ENCODE measurements around the gene ITPKC. TPM values are rescaled to one million over a fixed set of nuclear protein-coding genes. Genes with fewer than 3 reads are reported as not detected.

ITPKC gene
- total RNA-seq, 1 experiment from 2014 or later = 11.4 TPM

GRCh38 chr19:40717880-40718773 lies 1.2 kb downstream of the ITPKC start:
- no peaks in the 10 kb centered on the region for H3K27me3 ChIP-seq (ENCODE audit: insufficient read depth, low read length)
- H3K4me3 ChIP-seq (replicated peaks in 1 of 2; ENCODE audit: low read depth in 1 of 2, low read length in 2 of 2) = peak overlapping the region; percentile 63 to 84
- CTCF ChIA-PET = no interaction called here
- peaks cover 0 to 5% of the 10 kb centered on the region in 2 experiments; a peak in 2 of 4 replicates for H3K36me3 ChIP-seq (ENCODE audit: control insufficient read depth in 1 of 2, insufficient read depth in 2 of 2, low read length in 2 of 2)
- POLR2A ChIA-PET = interaction anchor here (0.7 to 1.9 kb wide), 2 partner anchors 32 kb away, joined by 3 to 11 read pairs; partner anchors contain the start of genes ACTMAP and SNRPA
- H3K79me2 ChIP-seq (ENCODE audit: insufficient read depth, low read length) = peaks cover 59% of the 10 kb centered on the region
- DNase-seq (ENCODE audit: low read depth, low spot score) = no peak
- intact Hi-C loops (cut with micrococcal nuclease) = loop anchor here (2.0 to 5.0 kb wide), 3 partner anchors 33 to 79 kb away; partner anchors contain the start of genes ACTMAP, EGLN2 and SNRPA
- no peaks in the 10 kb centered on the region for H4K20me1 ChIP-seq (ENCODE audit: insufficient read depth)
- peak overlapping the region; percentile 95 for H3K9ac ChIP-seq (ENCODE audit: low read length)
- no peaks in the 10 kb centered on the region for H3K9me2 ChIP-seq (ENCODE audit: insufficient read depth)
- TF ChIP-seq EGR1 (IDR thresholded peaks at IDR 0.05; ENCODE audit: low read depth) (peak; percentile 65), ATF3 (IDR thresholded peaks at IDR 0.05) (no peak), EZH2 (IDR thresholded peaks at IDR 0.05) (no peak)
- RAD21 ChIA-PET (ENCODE audit: low non-redundant PET in 1 of 2, low total read pairs in 2 of 2, uncharacterized antibody in 2 of 2, unreplicated experiment in 2 of 2) = no interaction called here
- no peaks in the 10 kb centered on the region for H3K9me3 ChIP-seq (ENCODE audit: control insufficient read depth in 1 of 2, insufficient read depth in 1 of 2, low read depth in 1 of 2, low read length in 2 of 2)
- ATAC-seq = no peak
- BruUV-seq (replicated peaks) = TSS peak; percentile 47
- peaks cover 13 to 68% of the 10 kb centered on the region in 2 experiments for H3K4me1 ChIP-seq (ENCODE audit: control insufficient read depth in 1 of 2, insufficient read depth in 2 of 2, low read length in 2 of 2)
- H3K4me2 ChIP-seq (ENCODE audit: low read length) = peak overlapping the region; percentile 97
- peak overlapping the region; percentile 92 for H3K27ac ChIP-seq (ENCODE audit: low read depth, low read length)
- H2AFZ ChIP-seq (ENCODE audit: low read depth, low read length, poor library complexity, severe bottlenecking) = no peak overlapping the region

DNA sequence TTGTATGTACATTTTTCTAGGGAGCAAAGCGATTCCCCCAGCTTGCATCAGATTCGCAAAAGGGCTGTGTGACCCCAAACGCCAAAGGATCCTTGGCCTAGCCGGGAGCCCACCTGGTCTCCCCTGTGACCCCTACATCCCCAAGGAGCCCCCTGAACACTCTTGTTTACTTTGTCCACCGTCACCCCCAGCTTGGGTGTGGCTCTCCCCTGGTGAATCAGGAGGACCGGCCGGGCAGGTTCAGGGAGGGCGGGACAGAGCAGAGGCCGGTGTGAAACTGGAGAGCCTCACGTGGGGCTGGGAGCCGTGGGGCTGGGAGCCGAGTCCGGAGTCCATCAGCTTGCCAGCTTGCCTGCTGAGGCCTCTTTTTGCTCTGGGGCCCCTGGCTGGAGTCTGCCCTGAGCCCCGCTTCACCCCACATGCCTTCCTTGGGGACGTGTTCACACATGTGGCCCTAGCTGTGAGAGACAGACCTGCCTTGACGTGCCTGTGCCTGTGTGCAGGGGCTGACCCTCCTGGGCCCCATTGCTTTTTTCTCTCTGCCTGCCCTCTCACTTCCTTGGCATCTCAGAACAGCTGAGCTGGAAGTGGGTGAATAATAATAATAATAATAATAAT lies 2.0 kb downstream of the ITPKC start:
- DNase-seq (ENCODE audit: low read depth, low spot score) = peak; percentile 59
- no peaks in the 10 kb centered on the region for H3K9me3 ChIP-seq (ENCODE audit: control insufficient read depth in 1 of 2, insufficient read depth in 1 of 2, low read depth in 1 of 2, low read length in 2 of 2)
- ChIA-PET CTCF (no interaction called here), RAD21 (ENCODE audit: low non-redundant PET in 1 of 2, low total read pairs in 2 of 2, uncharacterized antibody in 2 of 2, unreplicated experiment in 2 of 2) (no interaction called here), POLR2A (interaction anchor here (0.7 kb wide), 1 partner anchor 32 kb away, joined by 3 read pairs; the partner anchor contains the start of genes ACTMAP and SNRPA)
- H3K79me2 ChIP-seq (ENCODE audit: insufficient read depth, low read length) = peaks cover 66% of the 10 kb centered on the region
- no peaks in the 10 kb centered on the region for H3K27me3 ChIP-seq (ENCODE audit: insufficient read depth, low read length)
- peak overlapping the region; percentile 63 to 84 for H3K4me3 ChIP-seq (replicated peaks in 1 of 2; ENCODE audit: low read depth in 1 of 2, low read length in 2 of 2)
- peak overlapping the region; percentile 97 for H3K4me2 ChIP-seq (ENCODE audit: low read length)
- peak overlapping the region; percentile 95 for H3K9ac ChIP-seq (ENCODE audit: low read length)
- peaks cover 13 to 67% of the 10 kb centered on the region in 2 experiments for H3K4me1 ChIP-seq (ENCODE audit: control insufficient read depth in 1 of 2, insufficient read depth in 2 of 2, low read length in 2 of 2)
- BruUV-seq (replicated peaks) = no TSS peak
- H2AFZ ChIP-seq (ENCODE audit: low read depth, low read length, poor library complexity, severe bottlenecking) = no peak overlapping the region
- intact Hi-C loops (cut with micrococcal nuclease) = loop anchor here (5.0 kb wide), 1 partner anchor 78 kb away; the partner anchor contains the start of gene EGLN2
- peaks cover 0 to 12% of the 10 kb centered on the region in 2 experiments; a peak in 2 of 4 replicates for H3K36me3 ChIP-seq (ENCODE audit: control insufficient read depth in 1 of 2, insufficient read depth in 2 of 2, low read length in 2 of 2)
- peak; percentile 41 for ATAC-seq
- H4K20me1 ChIP-seq (ENCODE audit: insufficient read depth) = no peaks in the 10 kb centered on the region
- peak overlapping the region; percentile 92 for H3K27ac ChIP-seq (ENCODE audit: low read depth, low read length)
- TF ChIP-seq SIN3A (IDR thresholded peaks at IDR 0.05; ENCODE audit: low read depth) (peak; percentile 67), ZBTB33 (IDR thresholded peaks at IDR 0.05; ENCODE audit: extremely low read depth, insufficient replicate concordance, low read length) (peak; percentile 34), MAX (IDR thresholded peaks at IDR 0.05) (peak; percentile 90), POLR2AphosphoS5 (IDR thresholded peaks at IDR 0.05; ENCODE audit: low read depth, low read length) (peak; percentile 60), SP1 (IDR thresholded peaks at IDR 0.05; ENCODE audit: low read depth) (peak; percentile 89), EZH2phosphoT487 (IDR thresholded peaks at IDR 0.05; ENCODE audit: borderline replicate concordance) (no peak)
- H3K9me2 ChIP-seq (ENCODE audit: insufficient read depth) = no peaks in the 10 kb centered on the region
